Suprapubic skin (tissue), 4 donors: ENCODE measurements around the gene TENM3. TPM values are rescaled to one million over a fixed set of nuclear protein-coding genes. Genes with fewer than 3 reads are reported as not detected.

Source experiments
- DNase-seq, 2 donors: peaks; one replicate each; pipeline ENCODE4 v3.0.0-alpha.2; 2019; ENCODE audit warnings: low spot score in 2 of 2
- H3K27ac ChIP-seq: fragments of 200-600 bp; sonication (generic); one replicate; pipeline ENCODE4 v1.5.1; 2019
- H3K27me3 ChIP-seq: fragments of 200-600 bp; sonication (generic); one replicate; pipeline ENCODE4 v1.5.1; 2019
- H3K36me3 ChIP-seq: fragments of 200-600 bp; sonication (generic); one replicate; pipeline ENCODE4 v1.5.1; 2019
- H3K4me1 ChIP-seq: fragments of 200-600 bp; sonication (generic); one replicate; pipeline ENCODE4 v1.5.1; 2019
- H3K4me3 ChIP-seq: fragments of 200-600 bp; sonication (generic); one replicate; pipeline ENCODE4 v1.5.1; 2019; ENCODE audit warnings: mild to moderate bottlenecking
- H3K9me3 ChIP-seq: fragments of 200-600 bp; sonication (generic); one replicate; pipeline ENCODE4 v1.5.1; 2019
- EP300 ChIP-seq: sonication (generic); formaldehyde crosslinking; IDR thresholded peaks from one replicate; pipeline ENCODE4 v1.6.1; 2017; ENCODE audit warnings: antibody characterized with exemption
- POLR2A ChIP-seq, 2 donors: fragments of 450-650 bp; IDR thresholded peaks; one replicate each; pipeline ENCODE4 v1.6.1; 2017; ENCODE audit warnings: antibody characterized with exemption in 2 of 2, mild to moderate bottlenecking in 2 of 2, moderate library complexity in 2 of 2
- POLR2AphosphoS5 ChIP-seq, 3 donors: sonication (generic); formaldehyde crosslinking; IDR thresholded peaks; one replicate each; pipeline ENCODE4 v1.6.1; 2017; ENCODE audit warnings: antibody characterized with exemption in 3 of 3
- WGBS: methylation state at CpG from one replicate; pipeline ENCODE4 v1.1.5; 2018; 5-methylcytosine and 5-hydroxymethylcytosine counted together
- total RNA-seq, 4 donors: library from RNA; depleted of rRNA; stranded (reverse); fragments of >200 nt; gene quantifications; one replicate each; pipeline ENCODE4 v1.1.0, GENCODE V29; 2016
- TF ChIP-seq, protein P1 (sequence below), 2 donors: fragments of 200-600 bp in 1 of 2; fragments of 450-650 bp in 1 of 2; sonication (generic) in 1 of 2; IDR thresholded peaks; one replicate each; pipeline ENCODE4 v1.5.1; 2016 to 2019; ENCODE audit warnings: antibody characterized with exemption in 2 of 2, mild to moderate bottlenecking in 1 of 2, moderate library complexity in 1 of 2

Gene TENM3
- total RNA-seq, 4 donors from 2014 or later: 0.81 to 2.9 (median 1.8) TPM

DNA sequence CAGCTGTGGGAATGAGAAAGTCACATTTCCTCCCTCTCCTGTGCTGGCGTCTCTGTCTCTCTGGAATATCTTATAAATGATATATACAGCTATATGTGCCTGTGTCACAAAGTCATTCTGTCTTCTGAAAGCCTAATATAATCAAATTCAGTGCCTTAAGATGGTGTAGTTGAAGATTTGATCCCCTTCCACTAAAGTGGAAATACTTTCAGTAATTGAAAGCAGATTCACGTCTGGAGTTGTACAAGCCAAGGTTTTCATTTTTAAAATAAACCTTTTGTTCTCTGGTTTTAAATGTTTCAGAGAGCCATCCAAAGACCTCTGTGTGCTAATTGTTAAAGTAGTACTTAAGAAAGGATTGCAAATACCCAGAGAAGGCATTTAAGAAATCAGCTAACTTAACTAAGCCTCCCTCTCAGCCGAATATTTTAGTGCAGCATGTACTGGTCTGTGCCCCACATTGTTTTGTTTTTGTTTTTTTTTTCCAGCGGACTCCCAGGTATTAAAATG is 206.8 kb downstream of the TENM3 start:
- Histone ChIP-seq H3K4me3 (peak overlapping the region; percentile 87), H3K27ac (no peak overlapping the region), H3K9me3 (no peaks in the 10 kb centered on the region), H3K4me1 (peaks cover 27% of the 10 kb centered on the region), H3K27me3 (peaks cover 31% of the 10 kb centered on the region), H3K36me3 (no peaks in the 10 kb centered on the region)
- TF ChIP-seq POLR2AphosphoS5 (IDR thresholded peaks at IDR 0.05): no peak
- TF ChIP-seq EP300: no peak
- TF ChIP-seq, protein P1, sequence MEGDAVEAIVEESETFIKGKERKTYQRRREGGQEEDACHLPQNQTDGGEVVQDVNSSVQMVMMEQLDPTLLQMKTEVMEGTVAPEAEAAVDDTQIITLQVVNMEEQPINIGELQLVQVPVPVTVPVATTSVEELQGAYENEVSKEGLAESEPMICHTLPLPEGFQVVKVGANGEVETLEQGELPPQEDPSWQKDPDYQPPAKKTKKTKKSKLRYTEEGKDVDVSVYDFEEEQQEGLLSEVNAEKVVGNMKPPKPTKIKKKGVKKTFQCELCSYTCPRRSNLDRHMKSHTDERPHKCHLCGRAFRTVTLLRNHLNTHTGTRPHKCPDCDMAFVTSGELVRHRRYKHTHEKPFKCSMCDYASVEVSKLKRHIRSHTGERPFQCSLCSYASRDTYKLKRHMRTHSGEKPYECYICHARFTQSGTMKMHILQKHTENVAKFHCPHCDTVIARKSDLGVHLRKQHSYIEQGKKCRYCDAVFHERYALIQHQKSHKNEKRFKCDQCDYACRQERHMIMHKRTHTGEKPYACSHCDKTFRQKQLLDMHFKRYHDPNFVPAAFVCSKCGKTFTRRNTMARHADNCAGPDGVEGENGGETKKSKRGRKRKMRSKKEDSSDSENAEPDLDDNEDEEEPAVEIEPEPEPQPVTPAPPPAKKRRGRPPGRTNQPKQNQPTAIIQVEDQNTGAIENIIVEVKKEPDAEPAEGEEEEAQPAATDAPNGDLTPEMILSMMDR (IDR thresholded peaks at IDR 0.05): no peak
- TF ChIP-seq POLR2A (IDR thresholded peaks at IDR 0.05): no peak
- WGBS: 6% methylated on average over 4 of the region's 4 CpGs
- DNase-seq: no peak

DNA sequence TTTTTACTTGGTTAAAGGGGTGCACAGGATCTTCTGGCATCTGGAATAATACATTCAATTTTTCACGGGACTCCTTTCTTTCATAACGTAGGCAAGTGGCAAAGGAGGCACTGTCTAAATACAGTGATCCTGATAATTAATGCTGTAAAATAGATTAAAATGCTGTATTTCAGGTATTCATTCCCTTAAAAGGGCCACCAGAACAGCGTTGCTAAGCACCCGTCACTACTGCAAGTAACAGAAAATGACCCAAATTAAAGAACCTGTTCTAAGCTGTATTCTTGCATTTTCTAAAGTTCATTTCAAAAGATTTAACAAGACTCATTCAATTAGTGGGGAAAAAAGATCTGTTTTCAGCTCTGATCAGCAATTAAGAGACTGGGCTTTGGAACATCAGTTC is 208.2 kb downstream of the TENM3 start:
- no peaks in the 10 kb centered on the region for H3K36me3 ChIP-seq
- H3K4me3 ChIP-seq: no peak overlapping the region
- H3K9me3 ChIP-seq: no peaks in the 10 kb centered on the region
- H3K27me3 ChIP-seq: peaks cover 31% of the 10 kb centered on the region
- no peak for DNase-seq
- 97% methylated on average over 4 of the region's 4 CpGs for WGBS
- no peak for TF ChIP-seq EP300
- TF ChIP-seq, protein P1 (IDR thresholded peaks at IDR 0.05): no peak
- no peak for TF ChIP-seq POLR2A (IDR thresholded peaks at IDR 0.05)
- TF ChIP-seq POLR2AphosphoS5 (IDR thresholded peaks at IDR 0.05): no peak
- H3K4me1 ChIP-seq: peaks cover 27% of the 10 kb centered on the region
- H3K27ac ChIP-seq: no peak overlapping the region

DNA sequence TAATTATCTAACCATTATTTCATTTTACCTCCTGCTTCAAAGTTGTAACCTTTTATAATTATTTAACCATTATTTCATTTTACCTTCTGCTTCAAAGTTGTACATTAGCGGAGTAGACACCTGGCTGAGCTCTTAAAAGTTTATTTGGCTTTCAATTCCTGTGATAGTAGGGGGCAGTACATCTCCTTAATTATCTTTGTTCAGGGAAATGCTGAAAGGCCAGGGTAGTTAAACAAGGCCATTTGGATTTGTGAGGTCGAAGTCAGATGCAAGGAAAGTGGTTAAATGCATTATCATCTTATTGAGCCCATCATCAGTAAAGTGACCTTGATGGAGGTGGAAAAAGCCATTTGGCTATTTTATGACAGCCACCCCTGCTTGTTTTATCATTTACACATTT is 210.6 kb downstream of the TENM3 start:
- 95% methylated on average over 2 of the region's 2 CpGs for whole genome bisulfite sequencing
- H3K27me3 ChIP-seq: peaks cover 20% of the 10 kb centered on the region

DNA sequence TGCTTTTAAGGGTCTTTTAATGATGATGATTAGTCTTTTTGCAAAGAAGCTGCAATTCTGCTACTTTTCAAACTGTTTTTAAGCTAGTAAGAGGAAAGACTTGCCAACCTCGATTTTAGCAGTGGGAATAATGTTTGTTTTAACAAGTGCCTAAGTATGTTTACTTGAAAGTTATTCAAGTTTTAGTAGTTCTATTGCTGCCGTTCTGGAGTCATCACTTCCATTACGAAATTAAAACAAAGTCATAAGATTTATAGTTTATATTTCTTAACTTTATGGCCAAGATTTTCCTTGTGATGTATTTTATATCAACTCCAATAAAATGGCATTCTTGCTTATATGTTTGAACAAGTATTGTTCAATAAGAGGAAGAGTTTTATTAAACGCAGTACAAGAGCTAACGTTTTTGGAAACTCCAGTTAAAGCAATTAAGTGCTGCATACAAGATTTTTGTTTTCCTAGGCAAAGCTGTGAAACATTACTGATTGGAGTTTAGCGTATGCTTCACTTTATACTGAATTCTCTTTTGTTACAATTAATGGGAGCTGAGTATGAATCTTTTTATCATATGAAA is 211.3 kb downstream of the TENM3 start:
- Histone ChIP-seq H3K4me1 (peaks cover 10% of the 10 kb centered on the region), H3K4me3 (no peak overlapping the region), H3K9me3 (no peaks in the 10 kb centered on the region), H3K36me3 (no peaks in the 10 kb centered on the region), H3K27me3 (peaks cover 17% of the 10 kb centered on the region), H3K27ac (no peak overlapping the region)
- whole genome bisulfite sequencing: 57% methylated on average over 6 of the region's 6 CpGs
- TF ChIP-seq, protein P1 (IDR thresholded peaks at IDR 0.05): no peak
- TF ChIP-seq POLR2A (IDR thresholded peaks at IDR 0.05): no peak
- no peak for TF ChIP-seq EP300
- TF ChIP-seq POLR2AphosphoS5 (IDR thresholded peaks at IDR 0.05): no peak
- DNase-seq: no peak

More for the DNA sequence above, 210.6 kb downstream of the TENM3 start:
- no peak for TF ChIP-seq EP300
- TF ChIP-seq, protein P1 (IDR thresholded peaks at IDR 0.05): no peak
- no peak for TF ChIP-seq POLR2A (IDR thresholded peaks at IDR 0.05)
- TF ChIP-seq POLR2AphosphoS5 (IDR thresholded peaks at IDR 0.05): no peak
- Histone ChIP-seq H3K27ac (no peak overlapping the region), H3K9me3 (no peaks in the 10 kb centered on the region), H3K36me3 (no peaks in the 10 kb centered on the region), H3K4me3 (no peak overlapping the region), H3K4me1 (peaks cover 15% of the 10 kb centered on the region)
- DNase-seq: no peak

DNA sequence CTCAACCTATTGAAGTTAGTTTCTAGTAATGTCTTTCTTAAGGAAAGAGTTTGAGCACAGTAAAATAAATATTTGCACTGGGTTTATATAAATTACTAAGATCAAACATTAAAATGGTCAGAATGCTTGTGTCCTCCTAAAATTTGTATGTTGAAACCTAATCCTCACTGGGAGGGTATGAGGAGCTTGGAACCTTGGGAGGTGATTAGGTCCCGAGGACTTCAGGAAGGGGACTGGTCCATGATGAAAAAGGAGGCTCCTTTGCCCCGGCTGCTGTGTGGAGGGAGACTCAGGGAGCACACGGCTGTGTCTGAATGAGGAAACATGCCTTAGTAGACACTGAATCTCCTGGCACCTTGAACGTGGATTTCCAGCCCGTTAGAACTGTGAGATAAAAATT is 221.9 kb downstream of the TENM3 start:
- Histone ChIP-seq H3K27ac (no peak overlapping the region), H3K36me3 (no peaks in the 10 kb centered on the region), H3K4me1 (no peaks in the 10 kb centered on the region), H3K9me3 (no peaks in the 10 kb centered on the region), H3K4me3 (no peak overlapping the region), H3K27me3 (no peaks in the 10 kb centered on the region)
- TF ChIP-seq, protein P1 (IDR thresholded peaks at IDR 0.05): no peak
- TF ChIP-seq EP300: no peak
- no peak for TF ChIP-seq POLR2A (IDR thresholded peaks at IDR 0.05)
- 76% methylated on average over 5 of the region's 5 CpGs for WGBS
- DNase-seq: no peak
